ENCODE measurements around the gene MYB. TPM values are rescaled to one million over a fixed set of nuclear protein-coding genes. Genes with fewer than 3 reads are reported as not detected.

The MYB gene
- total and polyA plus RNA-seq, 2 experiments from 2014 or later: 4.2 to 7.9 TPM

- TF ChIP-seq, protein P1, sequence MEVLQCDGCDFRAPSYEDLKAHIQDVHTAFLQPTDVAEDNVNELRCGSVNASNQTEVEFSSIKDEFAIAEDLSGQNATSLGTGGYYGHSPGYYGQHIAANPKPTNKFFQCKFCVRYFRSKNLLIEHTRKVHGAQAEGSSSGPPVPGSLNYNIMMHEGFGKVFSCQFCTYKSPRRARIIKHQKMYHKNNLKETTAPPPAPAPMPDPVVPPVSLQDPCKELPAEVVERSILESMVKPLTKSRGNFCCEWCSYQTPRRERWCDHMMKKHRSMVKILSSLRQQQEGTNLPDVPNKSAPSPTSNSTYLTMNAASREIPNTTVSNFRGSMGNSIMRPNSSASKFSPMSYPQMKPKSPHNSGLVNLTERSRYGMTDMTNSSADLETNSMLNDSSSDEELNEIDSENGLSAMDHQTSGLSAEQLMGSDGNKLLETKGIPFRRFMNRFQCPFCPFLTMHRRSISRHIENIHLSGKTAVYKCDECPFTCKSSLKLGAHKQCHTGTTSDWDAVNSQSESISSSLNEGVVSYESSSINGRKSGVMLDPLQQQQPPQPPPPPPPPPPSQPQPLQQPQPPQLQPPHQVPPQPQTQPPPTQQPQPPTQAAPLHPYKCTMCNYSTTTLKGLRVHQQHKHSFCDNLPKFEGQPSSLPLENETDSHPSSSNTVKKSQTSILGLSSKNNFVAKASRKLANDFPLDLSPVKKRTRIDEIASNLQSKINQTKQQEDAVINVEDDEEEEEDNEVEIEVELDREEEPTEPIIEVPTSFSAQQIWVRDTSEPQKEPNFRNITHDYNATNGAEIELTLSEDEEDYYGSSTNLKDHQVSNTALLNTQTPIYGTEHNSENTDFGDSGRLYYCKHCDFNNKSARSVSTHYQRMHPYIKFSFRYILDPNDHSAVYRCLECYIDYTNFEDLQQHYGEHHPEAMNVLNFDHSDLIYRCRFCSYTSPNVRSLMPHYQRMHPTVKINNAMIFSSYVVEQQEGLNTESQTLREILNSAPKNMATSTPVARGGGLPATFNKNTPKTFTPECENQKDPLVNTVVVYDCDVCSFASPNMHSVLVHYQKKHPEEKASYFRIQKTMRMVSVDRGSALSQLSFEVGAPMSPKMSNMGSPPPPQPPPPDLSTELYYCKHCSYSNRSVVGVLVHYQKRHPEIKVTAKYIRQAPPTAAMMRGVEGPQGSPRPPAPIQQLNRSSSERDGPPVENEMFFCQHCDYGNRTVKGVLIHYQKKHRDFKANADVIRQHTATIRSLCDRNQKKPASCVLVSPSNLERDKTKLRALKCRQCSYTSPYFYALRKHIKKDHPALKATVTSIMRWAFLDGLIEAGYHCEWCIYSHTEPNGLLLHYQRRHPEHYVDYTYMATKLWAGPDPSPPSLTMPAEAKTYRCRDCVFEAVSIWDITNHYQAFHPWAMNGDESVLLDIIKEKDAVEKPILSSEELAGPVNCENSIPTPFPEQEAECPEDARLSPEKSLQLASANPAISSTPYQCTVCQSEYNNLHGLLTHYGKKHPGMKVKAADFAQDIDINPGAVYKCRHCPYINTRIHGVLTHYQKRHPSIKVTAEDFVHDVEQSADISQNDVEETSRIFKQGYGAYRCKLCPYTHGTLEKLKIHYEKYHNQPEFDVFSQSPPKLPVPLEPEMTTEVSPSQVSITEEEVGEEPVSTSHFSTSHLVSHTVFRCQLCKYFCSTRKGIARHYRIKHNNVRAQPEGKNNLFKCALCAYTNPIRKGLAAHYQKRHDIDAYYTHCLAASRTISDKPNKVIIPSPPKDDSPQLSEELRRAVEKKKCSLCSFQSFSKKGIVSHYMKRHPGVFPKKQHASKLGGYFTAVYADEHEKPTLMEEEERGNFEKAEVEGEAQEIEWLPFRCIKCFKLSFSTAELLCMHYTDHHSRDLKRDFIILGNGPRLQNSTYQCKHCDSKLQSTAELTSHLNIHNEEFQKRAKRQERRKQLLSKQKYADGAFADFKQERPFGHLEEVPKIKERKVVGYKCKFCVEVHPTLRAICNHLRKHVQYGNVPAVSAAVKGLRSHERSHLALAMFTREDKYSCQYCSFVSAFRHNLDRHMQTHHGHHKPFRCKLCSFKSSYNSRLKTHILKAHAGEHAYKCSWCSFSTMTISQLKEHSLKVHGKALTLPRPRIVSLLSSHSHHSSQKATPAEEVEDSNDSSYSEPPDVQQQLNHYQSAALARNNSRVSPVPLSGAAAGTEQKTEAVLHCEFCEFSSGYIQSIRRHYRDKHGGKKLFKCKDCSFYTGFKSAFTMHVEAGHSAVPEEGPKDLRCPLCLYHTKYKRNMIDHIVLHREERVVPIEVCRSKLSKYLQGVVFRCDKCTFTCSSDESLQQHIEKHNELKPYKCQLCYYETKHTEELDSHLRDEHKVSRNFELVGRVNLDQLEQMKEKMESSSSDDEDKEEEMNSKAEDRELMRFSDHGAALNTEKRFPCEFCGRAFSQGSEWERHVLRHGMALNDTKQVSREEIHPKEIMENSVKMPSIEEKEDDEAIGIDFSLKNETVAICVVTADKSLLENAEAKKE (CRISPR knock-in tag; IDR thresholded peaks at IDR 0.05): no peak
- TF ChIP-seq ZNF114 (CRISPR knock-in tag; IDR thresholded peaks at IDR 0.05) (no peak), EZH2phosphoT487 (IDR thresholded peaks at IDR 0.05; ENCODE audit: unreplicated experiment) (no peak)
Observed at GRCh38 chr6:135236732-135237131, 55.6 kb downstream of the MYB start (continued).

- Mint-ChIP-seq H3K27me3 (ENCODE audit: insufficient read depth, low read depth, poor library complexity) (peaks cover 2% of the 10 kb centered on the region), H3K36me3 (ENCODE audit: low read depth) (no peaks in the 10 kb centered on the region), H3K27ac (no peak overlapping the region), H3K4me1 (peaks cover 7% of the 10 kb centered on the region), H3K9me3 (no peaks in the 10 kb centered on the region), H3K4me3 (no peak overlapping the region)
- H3K4me2 ChIP-seq: no peak overlapping the region
- H3K27ac ChIP-seq (ENCODE audit: low read depth): no peak overlapping the region
- H3F3A ChIP-seq (replicated peaks; ENCODE audit: low read depth): no peaks in the 10 kb centered on the region
- H3K27me3 ChIP-seq (ENCODE audit: insufficient read depth): no peaks in the 10 kb centered on the region
- H2AFZ ChIP-seq: no peak overlapping the region
- H3K79me2 ChIP-seq (replicated peaks; ENCODE audit: insufficient read depth): no peaks in the 10 kb centered on the region
- no peaks in the 10 kb centered on the region for H3K9me2 ChIP-seq (ENCODE audit: insufficient read depth)
- peaks cover 10% of the 10 kb centered on the region; the same call in 1 of the 2 replicates for H3K4me1 ChIP-seq (ENCODE audit: insufficient read depth)
- ATAC-seq (no peak), DNase-seq (ENCODE audit: low spot score) (no peak)
- H3K36me3 ChIP-seq (ENCODE audit: insufficient read depth): no peaks in the 10 kb centered on the region
- no peak overlapping the region for H3K4me3 ChIP-seq
- no peaks in the 10 kb centered on the region for H4K20me1 ChIP-seq (replicated peaks; ENCODE audit: insufficient read depth)
- TF ChIP-seq JUNB (IDR thresholded peaks at IDR 0.05; ENCODE audit: unreplicated experiment) (no peak), STAT1 (IDR thresholded peaks at IDR 0.05; ENCODE audit: unreplicated experiment) (no peak), EZH2phosphoT487 (IDR thresholded peaks at IDR 0.05; ENCODE audit: unreplicated experiment) (no peak), EZH2 (IDR thresholded peaks at IDR 0.05; ENCODE audit: low read depth, unreplicated experiment) (no peak), CREB1 (CRISPR knock-in tag; IDR thresholded peaks at IDR 0.05; ENCODE audit: low read depth) (no peak), NANOG (IDR thresholded peaks at IDR 0.05; ENCODE audit: borderline replicate concordance) (no peak), REST (IDR thresholded peaks at IDR 0.05; ENCODE audit: unreplicated experiment) (no peak), ZNF331 (CRISPR knock-in tag; IDR thresholded peaks at IDR 0.05; ENCODE audit: low read depth) (no peak), ZNF114 (CRISPR knock-in tag; IDR thresholded peaks at IDR 0.05) (no peak)
- TF ChIP-seq, protein P2, sequence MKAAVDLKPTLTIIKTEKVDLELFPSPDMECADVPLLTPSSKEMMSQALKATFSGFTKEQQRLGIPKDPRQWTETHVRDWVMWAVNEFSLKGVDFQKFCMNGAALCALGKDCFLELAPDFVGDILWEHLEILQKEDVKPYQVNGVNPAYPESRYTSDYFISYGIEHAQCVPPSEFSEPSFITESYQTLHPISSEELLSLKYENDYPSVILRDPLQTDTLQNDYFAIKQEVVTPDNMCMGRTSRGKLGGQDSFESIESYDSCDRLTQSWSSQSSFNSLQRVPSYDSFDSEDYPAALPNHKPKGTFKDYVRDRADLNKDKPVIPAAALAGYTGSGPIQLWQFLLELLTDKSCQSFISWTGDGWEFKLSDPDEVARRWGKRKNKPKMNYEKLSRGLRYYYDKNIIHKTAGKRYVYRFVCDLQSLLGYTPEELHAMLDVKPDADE (IDR thresholded peaks at IDR 0.05): no peak
- TF ChIP-seq, protein P3, sequence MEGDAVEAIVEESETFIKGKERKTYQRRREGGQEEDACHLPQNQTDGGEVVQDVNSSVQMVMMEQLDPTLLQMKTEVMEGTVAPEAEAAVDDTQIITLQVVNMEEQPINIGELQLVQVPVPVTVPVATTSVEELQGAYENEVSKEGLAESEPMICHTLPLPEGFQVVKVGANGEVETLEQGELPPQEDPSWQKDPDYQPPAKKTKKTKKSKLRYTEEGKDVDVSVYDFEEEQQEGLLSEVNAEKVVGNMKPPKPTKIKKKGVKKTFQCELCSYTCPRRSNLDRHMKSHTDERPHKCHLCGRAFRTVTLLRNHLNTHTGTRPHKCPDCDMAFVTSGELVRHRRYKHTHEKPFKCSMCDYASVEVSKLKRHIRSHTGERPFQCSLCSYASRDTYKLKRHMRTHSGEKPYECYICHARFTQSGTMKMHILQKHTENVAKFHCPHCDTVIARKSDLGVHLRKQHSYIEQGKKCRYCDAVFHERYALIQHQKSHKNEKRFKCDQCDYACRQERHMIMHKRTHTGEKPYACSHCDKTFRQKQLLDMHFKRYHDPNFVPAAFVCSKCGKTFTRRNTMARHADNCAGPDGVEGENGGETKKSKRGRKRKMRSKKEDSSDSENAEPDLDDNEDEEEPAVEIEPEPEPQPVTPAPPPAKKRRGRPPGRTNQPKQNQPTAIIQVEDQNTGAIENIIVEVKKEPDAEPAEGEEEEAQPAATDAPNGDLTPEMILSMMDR (conservative IDR thresholded peaks at IDR 0.05; ENCODE audit: low read depth in 2 of 2): no peak
Observed at GRCh38 chr6:135240711-135241110, 59.6 kb downstream of the MYB start.

Data from GM23338 (cell line).